ENCODE results near the gene STAB2. TPM values are rescaled to one million over a fixed set of nuclear protein-coding genes. Genes with fewer than 3 reads are reported as not detected.
"Not testable (repeated sequence)": the region's sequence is repeated elsewhere in the genome, so short reads cannot be mapped to it uniquely, and the experiment has no call there.

Gene STAB2
- total RNA-seq, 1 experiment from 2014 or later: not detected

DNA sequence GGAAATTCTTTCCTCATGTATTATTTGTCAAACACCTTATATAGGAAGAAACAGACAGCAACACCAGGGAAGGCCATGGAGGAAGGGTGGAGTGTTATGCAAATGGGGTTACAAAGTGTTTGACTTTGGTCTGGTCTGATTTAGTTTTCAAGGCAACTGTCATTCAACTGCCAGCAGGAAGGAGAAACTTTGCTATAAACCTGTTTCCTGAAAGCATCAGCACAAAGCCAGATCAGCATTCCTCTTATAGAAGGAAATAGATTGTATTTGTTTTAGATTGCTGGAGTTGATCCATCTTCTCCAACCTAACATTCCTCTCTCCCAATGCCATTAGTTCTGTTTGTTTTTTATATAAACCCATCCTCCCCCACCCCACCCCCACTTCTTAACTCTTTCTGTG, 65.7 kb downstream of the STAB2 start:
- no peak for DNase-seq (ENCODE audit: low read depth)

DNA sequence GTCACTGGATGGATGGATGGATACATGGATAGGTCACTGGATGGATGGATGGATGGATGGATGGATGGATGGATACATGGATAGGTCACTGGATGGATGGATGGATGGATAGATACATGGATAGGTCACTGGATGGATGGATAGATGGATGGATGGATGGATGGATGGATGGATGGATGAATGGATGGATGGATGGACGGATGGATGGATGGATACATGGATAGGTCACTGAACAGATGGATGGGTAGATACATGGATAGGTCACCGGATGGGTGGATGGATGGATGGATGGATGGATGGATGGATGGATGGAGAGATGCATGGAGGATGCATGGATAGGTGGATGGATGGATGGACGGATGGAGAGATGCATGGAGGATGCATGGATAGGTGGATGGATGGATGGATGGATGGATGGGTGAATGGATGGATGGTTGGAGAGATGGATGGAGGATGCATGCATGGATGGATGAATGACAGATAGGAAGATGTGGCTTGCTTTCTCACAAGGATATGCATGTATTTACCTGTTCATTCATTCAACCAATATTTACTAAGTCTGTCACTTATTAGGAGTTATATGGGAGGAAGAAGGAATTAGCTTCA, 66.6 kb downstream of the STAB2 start:
- not testable (repeated sequence) for DNase-seq (ENCODE audit: low read depth)

DNA sequence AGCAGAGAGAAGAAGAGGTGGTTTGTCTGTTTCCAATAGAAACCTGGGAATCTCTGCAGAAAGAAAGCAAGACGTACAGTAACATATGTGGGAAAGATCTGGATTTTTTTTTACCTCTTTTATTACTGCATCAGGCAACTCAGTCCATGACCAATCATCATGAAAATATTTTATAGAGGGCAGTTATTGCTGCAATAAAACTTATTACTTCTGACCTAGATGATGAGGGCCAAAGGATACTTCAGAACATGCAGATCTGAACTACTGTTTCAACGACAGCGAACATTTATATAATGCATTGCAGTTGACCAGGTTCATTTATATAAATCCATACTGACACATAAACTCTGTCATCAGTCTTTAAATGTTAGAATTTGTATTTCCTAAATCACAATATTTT, 67.7 kb downstream of the STAB2 start:
- no peak for DNase-seq (ENCODE audit: low read depth)

DNA sequence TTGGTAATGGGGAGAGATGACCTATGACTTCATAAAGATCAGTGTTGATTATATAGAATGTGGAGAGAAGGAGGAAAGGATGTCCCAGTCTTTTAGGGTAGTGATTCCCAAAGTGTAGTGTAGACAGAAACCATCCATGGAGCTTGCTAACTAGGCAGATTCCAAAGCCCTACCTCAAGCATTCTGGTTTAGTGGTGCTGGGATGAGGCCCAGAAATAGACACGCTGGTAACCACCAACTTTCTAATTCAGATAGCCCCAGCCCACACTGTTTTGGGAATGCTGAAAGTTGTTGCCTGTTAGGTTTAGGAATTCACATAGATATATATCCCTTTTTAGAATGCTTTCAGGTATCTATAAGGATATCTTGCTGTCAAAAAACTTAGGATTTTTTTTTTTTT, 69.2 kb downstream of the STAB2 start:
- DNase-seq (ENCODE audit: low read depth): no peak

DNA sequence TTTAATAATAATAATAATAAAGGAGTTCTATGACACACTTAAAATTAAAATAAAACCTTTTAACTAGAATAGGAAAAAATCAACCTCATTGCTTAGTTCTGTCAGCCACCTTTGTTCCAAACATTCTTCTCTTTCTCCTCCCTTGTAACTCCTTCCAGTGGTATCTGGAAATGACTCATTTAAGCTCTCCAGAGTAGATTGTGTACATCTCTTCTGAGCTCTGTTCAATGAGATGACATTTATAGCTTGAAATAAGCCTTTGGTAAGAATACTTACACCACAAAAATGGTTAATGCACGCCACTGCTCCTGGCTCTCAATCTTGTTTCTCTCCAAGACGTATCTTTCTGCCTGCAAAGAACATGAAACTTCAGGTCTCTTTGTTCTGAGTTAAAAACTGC, 70.3 kb downstream of the STAB2 start:
- no peak for DNase-seq (ENCODE audit: low read depth)

DNA sequence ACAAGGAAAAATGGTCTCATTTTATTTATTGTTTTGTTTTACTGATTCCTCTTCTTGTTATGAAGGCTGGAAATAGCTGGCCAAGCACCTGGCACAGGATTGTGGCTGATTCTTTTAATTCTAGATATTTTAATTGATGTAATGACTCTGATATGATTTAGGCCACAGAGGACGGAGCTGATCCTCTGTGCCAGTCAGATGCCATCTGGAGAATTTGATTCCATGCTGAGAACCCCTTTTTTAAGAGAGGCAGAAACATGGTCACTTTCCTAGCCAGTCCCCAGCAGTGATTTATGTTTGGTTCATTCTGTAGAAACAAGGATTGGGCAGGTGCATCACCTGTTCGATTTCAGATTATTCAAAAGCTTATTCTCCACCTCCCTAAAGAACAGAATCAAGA, 77.6 kb downstream of the STAB2 start:
- no peak for DNase-seq (ENCODE audit: low read depth)

DNA sequence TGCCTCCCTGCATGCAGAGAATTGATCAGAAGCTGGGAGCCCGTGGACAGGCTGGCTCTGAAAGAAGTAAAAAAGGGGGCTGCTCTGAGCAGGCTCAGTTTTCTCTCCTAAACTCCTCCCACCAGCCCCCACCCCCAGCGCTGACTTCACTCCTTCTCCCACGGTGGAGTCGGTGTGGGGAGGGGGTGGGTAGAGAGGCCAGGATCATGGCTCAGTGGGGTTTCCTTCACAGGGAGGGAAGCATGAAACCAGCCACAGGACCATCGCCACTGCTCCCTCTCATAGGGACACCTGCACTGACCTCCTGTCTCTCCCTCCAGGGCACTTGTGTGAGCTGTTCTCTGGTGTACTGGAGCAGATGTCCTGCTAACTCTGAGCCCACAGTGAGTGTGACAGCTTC, 78.9 kb downstream of the STAB2 start:
- DNase-seq (ENCODE audit: low read depth): no peak

DNA sequence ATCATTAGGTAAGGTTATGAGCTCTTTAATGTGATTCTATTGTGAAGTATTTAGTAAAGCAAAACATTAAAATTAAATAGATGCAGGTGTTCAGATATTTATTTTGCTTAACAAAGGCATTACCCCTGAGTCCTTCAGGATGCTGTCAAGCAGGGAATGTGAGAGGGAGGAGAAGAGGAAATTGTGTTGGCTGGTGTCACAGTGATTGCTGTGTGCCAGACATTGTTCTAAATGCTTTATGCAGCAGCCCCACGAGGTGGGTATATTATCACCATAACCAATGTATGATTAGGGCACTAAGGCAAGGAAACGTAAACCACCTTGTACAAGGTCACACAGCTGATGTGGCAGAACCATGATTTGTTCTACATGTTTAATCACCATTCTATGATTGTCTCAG, 80.1 kb downstream of the STAB2 start:
- DNase-seq (ENCODE audit: low read depth): no peak

DNA sequence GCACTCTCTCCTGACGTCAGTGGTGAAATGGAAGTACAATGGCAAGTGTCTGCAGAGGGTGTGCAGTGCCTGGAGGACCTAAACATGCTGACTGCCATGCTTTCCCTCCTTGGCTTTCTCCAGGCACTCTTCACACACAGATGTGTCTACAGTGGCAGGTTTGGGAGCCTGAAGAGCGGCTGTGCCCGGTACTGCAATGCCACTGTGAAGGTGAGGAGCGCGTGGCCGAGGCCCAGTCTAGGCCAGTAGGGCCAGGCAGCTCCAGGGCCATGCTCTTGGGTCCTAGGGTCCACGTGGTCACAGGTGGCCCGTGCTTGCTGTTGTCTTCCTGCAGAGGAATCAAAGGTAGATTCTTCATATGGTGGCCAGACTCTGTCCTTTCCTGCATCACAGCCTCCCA, 81.4 kb downstream of the STAB2 start:
- no peak for DNase-seq (ENCODE audit: low read depth)

DNA sequence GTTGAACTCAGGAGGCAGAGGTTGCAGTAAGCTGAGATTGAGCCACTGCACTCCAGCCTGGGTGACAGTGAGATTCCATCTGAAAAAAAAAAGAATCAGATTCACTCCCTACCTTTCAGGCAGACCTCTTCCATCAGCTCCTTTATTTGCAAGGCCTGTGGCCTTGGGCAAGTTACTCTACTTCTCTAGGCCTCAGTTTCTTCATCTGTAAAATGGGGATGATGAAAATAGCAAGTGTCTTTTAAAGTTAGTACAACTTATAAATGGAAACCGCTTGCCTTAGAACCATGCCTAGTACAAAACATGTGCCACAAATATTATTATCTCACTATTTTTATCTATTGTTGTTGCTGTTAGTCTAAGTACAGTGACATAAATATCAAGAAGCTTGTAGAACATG, 84.3 kb downstream of the STAB2 start:
- no peak for DNase-seq (ENCODE audit: low read depth)

DNA sequence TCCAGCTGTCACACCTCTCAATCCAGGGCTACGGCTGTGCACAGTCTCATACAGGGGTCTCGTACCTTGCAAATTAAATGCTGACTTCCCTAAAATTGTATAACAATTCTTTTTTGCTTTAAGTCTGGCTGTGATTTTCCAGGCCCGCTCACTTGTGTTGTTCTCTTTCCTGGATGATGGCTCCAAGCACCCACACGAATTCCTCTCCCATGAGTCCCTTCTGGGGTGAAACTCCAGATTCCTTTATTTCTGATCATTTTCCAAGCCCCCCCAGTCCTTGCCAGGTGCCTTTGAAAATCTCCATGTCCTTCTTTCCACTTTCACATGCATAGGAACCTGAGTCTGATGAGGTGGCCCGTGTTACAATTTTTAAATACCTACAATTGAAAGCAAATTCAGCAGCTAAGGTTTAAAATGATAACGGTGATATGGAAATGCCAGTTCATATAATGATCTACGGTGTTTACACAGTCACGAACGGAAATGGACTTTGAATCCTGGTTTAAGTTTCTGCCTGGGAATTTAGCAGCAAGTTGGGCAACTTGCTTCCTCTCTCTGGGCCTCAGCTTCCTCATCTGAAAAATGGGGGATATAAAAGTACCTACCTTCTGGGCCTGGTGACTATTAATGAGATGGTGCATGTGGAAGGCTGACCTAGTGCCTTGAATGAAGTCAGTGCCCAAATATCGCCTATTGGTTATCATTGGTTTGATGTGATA, 85.5 kb downstream of the STAB2 start:
- DNase-seq (ENCODE audit: low read depth): no peak

DNA sequence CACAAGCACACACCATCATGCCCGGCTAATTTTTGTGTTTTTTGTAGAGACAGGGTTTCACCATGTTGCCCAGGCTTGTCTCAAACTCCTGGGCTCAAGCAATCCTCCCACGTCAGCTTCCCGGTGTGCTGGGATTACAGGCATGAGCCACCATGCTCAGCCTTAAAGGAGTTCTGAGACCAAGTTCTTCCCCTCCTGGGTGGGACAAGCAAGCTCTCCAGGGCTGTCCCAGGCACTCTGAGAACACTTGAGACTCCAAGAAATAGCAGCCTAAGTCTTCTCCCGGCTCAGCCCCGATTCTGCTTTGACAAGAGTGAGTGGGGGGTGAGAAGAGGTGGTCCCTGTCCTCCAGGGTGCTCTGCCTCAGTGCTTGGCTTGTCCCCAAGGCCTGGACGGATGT, 86.4 kb downstream of the STAB2 start:
- no peak for DNase-seq (ENCODE audit: low read depth)

DNA sequence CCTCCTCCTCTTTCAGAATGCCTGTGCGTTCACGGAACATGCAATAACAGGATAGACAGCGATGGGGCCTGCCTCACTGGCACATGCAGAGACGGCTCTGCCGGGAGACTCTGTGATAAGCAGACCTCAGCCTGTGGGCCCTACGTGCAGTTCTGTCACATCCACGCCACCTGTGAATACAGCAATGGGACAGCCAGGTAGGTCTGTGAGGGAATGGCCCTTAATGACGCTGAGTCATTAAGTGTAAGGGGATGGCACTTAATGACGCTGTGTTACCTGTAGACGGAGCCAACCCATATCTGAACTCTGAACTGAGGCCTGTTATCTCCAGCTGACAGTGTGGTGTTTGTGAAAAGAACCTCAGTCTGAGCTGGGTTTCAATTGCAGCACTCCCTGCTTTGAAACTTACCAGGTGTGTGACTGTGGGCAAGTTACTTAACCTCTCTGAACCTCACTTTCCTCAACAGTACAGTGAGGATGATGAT, 86.9 kb downstream of the STAB2 start:
- no peak for DNase-seq (ENCODE audit: low read depth)

DNA sequence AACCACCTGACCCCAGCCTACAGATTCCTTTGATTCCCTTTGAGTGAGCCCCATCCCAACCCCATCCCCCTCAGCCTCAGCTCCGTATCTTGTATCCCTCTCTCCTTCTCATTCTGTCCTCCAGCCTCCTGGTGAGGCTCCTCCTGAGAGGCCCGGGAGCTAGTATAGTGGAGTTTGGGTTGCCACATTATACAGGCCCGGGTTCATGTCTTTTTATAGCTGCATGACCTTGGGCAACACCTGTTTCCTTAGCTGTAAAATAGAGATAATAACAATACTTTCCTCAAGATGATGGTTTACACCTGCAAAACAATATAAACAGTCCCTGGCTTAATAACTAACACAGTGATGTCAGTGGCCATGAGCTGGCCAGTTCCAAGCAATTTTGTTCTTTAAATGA, 89.8 kb downstream of the STAB2 start:
- no peak for DNase-seq (ENCODE audit: low read depth)

DNA sequence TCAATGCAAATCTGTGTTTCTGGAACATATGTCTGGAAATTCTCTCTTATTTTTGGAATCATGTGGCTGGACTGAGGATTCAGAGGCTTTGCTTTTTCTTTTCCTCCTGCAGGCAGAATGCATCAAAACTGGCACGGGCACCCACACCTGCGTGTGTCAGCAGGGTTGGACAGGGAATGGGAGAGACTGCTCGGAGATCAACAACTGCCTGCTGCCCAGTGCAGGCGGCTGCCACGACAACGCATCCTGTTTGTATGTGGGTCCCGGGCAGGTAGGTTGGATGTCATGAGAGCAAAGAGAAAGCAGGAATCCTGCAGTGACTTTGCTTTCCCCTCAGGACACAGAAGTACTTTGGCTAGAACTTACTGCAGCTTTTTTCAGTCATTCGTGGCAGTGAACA, 90.3 kb downstream of the STAB2 start:
- no peak for DNase-seq (ENCODE audit: low read depth)

DNA sequence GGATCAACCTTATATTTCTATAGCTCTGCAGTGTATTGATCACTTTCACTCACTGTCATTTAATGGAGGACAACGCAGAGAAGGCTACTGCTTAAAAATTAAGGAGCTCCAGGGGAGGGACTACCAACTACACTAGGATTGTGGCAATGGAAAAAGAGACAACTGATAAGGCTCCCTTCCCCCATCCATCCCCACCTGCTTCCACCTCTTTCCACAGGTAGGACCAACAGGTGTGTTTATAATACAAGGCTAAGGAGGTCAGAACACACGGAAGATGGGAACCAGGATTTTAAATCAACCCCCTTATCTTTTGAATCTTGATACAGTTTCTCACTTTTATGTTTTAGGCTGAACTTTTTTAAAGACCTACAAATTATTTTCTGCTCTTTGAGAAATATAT, 90.8 kb downstream of the STAB2 start:
- no peak for DNase-seq (ENCODE audit: low read depth)

DNA sequence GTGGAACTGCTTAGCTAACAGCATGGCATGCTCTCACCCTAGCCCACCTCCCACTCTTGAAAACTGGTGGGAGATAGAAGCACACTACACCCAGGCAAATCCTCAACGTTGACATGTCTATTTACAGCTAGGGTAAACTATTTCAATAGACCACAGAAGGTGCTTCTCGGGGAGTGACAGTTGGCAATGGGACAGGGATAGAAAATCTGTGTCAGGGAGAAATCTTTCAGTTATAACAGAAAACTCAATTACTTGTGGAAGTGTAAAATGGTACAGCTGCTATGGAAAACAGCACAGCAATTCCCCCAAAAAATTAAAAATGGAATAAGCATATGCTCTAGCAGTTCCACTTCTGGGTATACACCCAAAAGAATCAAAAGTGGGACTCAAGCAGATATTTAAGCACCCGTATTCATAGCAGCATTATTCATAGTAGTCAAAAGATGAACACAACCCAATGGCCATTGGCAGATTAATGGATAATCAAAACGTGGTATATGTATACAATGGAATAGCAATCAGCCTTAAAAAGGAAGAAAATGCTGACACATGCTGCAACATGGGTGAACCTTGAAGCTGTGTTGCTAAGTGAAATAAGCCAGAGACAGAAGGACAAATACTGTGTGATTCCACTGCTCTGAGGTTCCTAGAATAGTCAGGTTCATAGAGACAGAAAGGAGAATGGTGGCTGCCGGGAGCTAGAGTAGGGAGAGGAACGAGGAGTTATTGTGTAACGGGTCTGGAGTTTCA, 92.5 kb downstream of the STAB2 start:
- DNase-seq (ENCODE audit: low read depth): no peak

DNA sequence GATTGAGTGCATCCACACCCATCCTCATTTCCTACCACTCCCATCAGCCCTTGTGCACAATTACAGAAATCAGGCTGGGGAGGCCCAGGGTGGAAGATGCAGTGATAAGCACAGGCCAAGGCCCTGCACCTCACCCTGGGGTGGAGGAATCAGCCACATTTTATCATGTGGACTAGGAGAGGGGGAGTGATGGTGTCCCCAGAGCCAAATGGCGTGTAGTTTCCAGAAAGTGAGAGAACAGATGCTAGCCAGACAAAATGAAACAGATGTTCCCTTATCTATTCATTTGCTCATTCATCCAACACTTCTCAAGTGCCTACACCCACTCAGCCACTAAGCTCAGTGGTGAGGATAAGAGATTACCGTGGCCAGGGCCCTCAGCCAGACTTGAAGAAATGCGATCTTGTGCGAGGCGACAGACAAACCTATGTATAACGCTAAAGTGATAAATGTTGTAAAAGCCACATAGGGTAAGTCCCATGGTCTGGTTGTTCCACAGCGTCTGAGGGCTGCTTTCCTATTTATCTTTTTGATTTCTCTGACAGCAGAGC, 93.6 kb downstream of the STAB2 start:
- no peak for DNase-seq (ENCODE audit: low read depth)

DNA sequence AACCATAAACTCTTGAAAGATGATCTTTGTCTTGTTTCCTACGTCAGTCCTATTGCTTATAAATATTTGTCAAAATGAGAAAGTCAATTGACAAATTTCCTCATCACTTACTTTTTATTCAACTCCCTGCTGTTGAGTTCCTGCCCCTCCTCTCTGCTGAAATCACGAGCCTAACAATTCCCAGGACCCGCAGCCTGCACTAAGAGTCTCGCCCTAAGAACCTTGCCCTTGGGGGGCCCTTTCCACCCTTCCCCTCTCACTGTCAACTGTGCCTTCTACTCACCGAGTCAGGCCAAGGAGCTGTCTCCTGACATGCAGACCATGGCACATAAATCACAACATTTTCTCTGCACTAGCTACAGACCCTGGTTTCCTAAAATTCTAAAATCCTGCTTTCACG, 99.0 kb downstream of the STAB2 start:
- no peak for DNase-seq (ENCODE audit: low read depth)

DNA sequence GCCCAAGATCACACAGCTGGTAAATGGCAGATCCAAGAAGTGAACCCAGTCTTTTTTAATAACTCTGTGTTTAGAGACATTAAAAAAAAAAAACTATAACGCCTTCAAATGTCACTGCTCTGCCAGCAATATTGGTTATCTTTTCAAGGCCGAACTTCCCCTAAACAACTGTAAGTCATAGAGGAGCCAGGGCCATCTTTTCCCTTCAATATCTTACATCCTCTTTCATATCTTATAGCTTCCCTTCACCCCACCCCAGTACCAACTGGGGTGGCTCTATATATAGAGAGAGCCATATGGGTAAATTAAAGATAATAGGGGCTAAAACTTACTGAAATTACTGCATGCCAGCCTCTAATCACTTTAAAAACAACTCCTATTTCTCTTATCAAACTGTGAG, 100.2 kb downstream of the STAB2 start:
- DNase-seq (ENCODE audit: low read depth): no peak

DNA sequence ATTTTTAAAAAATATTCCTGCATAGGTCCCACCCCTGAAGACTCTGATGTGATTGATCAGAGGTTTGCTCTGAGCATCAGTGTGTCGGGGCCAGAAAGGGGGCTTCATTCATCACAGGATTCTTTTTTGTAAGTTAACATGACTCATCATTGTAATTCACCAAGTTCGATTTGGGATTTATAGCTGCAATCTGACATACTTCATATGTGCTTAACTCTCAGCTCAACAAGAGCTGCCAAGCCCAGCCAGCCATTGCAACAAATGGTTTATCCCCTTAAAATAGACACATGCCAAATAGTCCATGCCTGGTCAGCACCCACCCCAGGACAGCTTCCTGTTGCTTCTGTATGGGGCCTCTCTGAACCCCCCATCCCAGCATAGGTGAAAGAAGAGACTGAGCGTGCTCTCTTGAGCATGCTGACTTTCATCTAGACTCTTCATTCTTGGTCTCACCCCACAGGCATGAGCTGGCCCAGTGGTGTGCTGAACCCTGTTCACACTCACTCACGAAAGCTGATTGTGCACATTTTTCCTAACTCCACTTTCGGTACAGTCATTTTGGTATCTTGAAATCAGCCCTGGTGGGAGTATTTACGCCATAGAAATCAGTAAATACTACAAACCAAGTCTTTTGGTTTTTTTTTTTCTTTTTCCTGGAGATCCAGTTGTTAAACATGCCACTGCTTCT, 101.4 kb downstream of the STAB2 start:
- DNase-seq (ENCODE audit: low read depth): no peak

DNA sequence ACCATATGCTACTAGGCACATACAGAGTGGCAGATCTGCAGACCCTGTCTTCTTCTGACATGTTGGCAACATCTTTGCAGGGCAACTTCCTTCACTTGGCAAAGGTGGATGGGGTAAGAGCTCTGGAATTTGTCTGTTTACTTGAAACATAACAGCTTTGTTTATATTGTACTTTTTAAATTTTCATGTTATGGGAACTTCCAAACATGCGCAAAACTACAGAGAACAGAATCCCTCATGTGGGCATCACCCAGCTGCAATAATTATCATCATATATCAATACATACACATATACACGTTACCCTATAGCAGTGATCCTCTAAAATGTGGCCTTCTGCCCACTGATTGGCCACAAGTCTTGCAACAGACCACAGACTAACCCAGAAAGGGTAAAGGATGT, 103.4 kb downstream of the STAB2 start:
- DNase-seq (ENCODE audit: low read depth): no peak

Data from LHCN-M2 (cell line).